H1 (cell line): ENCODE results near the gene CAMKMT. TPM values are rescaled to one million over a fixed set of nuclear protein-coding genes. Genes with fewer than 3 reads are reported as not detected.

Source experiments
- ASH2L ChIP-seq: fragments of 200-600, 300-600 bp; sonication (generic); IDR thresholded peaks from one replicate; pipeline ENCODE4 v1.7.1; 2017; ENCODE audit warnings: low read length
- CTBP2 ChIP-seq: IDR thresholded peaks from 2 replicates; pipeline ENCODE4 v1.7.0; 2011; ENCODE audit warnings: borderline replicate concordance, mild to moderate bottlenecking, moderate library complexity, mixed read lengths, low read length; ENCODE audit not compliant: insufficient read depth, insufficient read length
- HDAC6 ChIP-seq: IDR thresholded peaks from one replicate; pipeline ENCODE4 v1.7.1; 2012; ENCODE audit warnings: low read depth, mild to moderate bottlenecking, inconsistent platforms, low read length, moderate library complexity
- JUND ChIP-seq: IDR thresholded peaks from 2 replicates; pipeline ENCODE4 v1.6.1; 2011; ENCODE audit warnings: mild to moderate bottlenecking, improper control_type of control experiment, low read length
- KDM1A ChIP-seq: fragments of 200-600, 300-600 bp; sonication (generic); IDR thresholded peaks from 2 replicates; pipeline ENCODE4 v1.7.1; 2016; ENCODE audit warnings: mild to moderate bottlenecking, low read length, borderline replicate concordance
- SIN3A ChIP-seq, 2 experiments: IDR thresholded peaks in 1 of 2; conservative IDR thresholded peaks in 1 of 2; 2 replicates each; pipeline ENCODE4 v1.6.1; 2011 to 2012; ENCODE audit warnings: low read length in 2 of 2, improper control_type of control experiment in 1 of 2, low read depth in 1 of 2, mild to moderate bottlenecking in 1 of 2
- ZNF274 ChIP-seq: IDR thresholded peaks from 2 replicates; pipeline ENCODE4 v1.7.0; 2012; ENCODE audit warnings: low read length, borderline replicate concordance; ENCODE audit errors: extremely low read depth
- polyA plus RNA-seq, 7 experiments: library from polyadenylated mRNA; depleted of rRNA in 3 of 7; stranded (reverse) in 5 of 7; unstranded in 2 of 7; fragments of >200 nt in 5 of 7; fragments of 200-250 nt in 2 of 7; gene quantifications; 1 replicate in 5 of 7; 2 replicates in 1 of 7; 4 replicates in 1 of 7; pipeline versions ENCODE4 v1.2.1 to v1.2.3, GENCODE V29; 2011 to 2013; ENCODE audit warnings: missing spikeins in 2 of 7, mixed read lengths in 2 of 7
- total RNA-seq: library from RNA; stranded (reverse); fragmentation: NEBNext Ultra II Directional; extraction: Animal tissue kit (Norgen Biotek cat#: 25700); gene quantifications from 2 replicates; pipeline ENCODE4 v1.2.1, GENCODE V29; 2021
- TF ChIP-seq, protein P1 (sequence below): fragments of 300-600 bp; sonication (generic); IDR thresholded peaks from 2 replicates; pipeline ENCODE4 v1.7.1; 2012; ENCODE audit warnings: low read length, moderate library complexity, mild to moderate bottlenecking, inconsistent platforms; ENCODE audit not compliant: insufficient replicate concordance
- TF ChIP-seq, protein P2 (sequence below): IDR thresholded peaks from 2 replicates; pipeline ENCODE4 v1.6.1; 2011; ENCODE audit warnings: low read length, improper control_type of control experiment

Gene CAMKMT
- total and polyA plus RNA-seq, 2 of the 8 experiments (the other 6 are each of a cell fraction or from before 2014, with no cell fraction given): 14.7 to 22.4 TPM

DNA sequence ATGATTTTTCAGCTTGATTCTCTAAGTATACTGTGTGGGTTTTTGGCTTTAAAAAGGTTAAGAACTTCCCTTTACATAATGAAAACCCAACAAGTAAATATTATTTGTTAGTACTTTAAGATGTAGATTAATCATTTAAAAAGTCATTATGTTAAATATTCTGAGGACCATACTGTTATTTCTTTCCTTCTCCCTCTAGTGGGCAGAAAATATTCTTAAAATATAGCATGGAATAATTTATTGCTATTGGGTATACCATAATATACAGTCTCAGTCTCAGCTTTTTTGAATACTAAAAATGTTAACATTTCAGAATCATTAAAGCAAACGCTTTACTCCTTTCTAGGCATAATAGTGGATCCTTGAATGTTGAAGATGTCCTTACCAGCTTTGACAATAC lies 28.1 kb downstream of the CAMKMT start (continued):
- TF ChIP-seq, protein P1, sequence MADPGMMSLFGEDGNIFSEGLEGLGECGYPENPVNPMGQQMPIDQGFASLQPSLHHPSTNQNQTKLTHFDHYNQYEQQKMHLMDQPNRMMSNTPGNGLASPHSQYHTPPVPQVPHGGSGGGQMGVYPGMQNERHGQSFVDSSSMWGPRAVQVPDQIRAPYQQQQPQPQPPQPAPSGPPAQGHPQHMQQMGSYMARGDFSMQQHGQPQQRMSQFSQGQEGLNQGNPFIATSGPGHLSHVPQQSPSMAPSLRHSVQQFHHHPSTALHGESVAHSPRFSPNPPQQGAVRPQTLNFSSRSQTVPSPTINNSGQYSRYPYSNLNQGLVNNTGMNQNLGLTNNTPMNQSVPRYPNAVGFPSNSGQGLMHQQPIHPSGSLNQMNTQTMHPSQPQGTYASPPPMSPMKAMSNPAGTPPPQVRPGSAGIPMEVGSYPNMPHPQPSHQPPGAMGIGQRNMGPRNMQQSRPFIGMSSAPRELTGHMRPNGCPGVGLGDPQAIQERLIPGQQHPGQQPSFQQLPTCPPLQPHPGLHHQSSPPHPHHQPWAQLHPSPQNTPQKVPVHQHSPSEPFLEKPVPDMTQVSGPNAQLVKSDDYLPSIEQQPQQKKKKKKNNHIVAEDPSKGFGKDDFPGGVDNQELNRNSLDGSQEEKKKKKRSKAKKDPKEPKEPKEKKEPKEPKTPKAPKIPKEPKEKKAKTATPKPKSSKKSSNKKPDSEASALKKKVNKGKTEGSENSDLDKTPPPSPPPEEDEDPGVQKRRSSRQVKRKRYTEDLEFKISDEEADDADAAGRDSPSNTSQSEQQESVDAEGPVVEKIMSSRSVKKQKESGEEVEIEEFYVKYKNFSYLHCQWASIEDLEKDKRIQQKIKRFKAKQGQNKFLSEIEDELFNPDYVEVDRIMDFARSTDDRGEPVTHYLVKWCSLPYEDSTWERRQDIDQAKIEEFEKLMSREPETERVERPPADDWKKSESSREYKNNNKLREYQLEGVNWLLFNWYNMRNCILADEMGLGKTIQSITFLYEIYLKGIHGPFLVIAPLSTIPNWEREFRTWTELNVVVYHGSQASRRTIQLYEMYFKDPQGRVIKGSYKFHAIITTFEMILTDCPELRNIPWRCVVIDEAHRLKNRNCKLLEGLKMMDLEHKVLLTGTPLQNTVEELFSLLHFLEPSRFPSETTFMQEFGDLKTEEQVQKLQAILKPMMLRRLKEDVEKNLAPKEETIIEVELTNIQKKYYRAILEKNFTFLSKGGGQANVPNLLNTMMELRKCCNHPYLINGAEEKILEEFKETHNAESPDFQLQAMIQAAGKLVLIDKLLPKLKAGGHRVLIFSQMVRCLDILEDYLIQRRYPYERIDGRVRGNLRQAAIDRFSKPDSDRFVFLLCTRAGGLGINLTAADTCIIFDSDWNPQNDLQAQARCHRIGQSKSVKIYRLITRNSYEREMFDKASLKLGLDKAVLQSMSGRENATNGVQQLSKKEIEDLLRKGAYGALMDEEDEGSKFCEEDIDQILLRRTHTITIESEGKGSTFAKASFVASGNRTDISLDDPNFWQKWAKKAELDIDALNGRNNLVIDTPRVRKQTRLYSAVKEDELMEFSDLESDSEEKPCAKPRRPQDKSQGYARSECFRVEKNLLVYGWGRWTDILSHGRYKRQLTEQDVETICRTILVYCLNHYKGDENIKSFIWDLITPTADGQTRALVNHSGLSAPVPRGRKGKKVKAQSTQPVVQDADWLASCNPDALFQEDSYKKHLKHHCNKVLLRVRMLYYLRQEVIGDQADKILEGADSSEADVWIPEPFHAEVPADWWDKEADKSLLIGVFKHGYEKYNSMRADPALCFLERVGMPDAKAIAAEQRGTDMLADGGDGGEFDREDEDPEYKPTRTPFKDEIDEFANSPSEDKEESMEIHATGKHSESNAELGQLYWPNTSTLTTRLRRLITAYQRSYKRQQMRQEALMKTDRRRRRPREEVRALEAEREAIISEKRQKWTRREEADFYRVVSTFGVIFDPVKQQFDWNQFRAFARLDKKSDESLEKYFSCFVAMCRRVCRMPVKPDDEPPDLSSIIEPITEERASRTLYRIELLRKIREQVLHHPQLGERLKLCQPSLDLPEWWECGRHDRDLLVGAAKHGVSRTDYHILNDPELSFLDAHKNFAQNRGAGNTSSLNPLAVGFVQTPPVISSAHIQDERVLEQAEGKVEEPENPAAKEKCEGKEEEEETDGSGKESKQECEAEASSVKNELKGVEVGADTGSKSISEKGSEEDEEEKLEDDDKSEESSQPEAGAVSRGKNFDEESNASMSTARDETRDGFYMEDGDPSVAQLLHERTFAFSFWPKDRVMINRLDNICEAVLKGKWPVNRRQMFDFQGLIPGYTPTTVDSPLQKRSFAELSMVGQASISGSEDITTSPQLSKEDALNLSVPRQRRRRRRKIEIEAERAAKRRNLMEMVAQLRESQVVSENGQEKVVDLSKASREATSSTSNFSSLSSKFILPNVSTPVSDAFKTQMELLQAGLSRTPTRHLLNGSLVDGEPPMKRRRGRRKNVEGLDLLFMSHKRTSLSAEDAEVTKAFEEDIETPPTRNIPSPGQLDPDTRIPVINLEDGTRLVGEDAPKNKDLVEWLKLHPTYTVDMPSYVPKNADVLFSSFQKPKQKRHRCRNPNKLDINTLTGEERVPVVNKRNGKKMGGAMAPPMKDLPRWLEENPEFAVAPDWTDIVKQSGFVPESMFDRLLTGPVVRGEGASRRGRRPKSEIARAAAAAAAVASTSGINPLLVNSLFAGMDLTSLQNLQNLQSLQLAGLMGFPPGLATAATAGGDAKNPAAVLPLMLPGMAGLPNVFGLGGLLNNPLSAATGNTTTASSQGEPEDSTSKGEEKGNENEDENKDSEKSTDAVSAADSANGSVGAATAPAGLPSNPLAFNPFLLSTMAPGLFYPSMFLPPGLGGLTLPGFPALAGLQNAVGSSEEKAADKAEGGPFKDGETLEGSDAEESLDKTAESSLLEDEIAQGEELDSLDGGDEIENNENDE: no peak
- no peak for TF ChIP-seq JUND
- TF ChIP-seq HDAC6: no peak
- TF ChIP-seq KDM1A: no peak
- TF ChIP-seq CTBP2: no peak
- TF ChIP-seq SIN3A (conservative IDR thresholded peaks at IDR 0.05 in 1 of 2, IDR thresholded peaks at IDR 0.05 in 1 of 2; ENCODE audit: low read depth in 1 of 2, low read length in 2 of 2): no peak
- TF ChIP-seq, protein P2, sequence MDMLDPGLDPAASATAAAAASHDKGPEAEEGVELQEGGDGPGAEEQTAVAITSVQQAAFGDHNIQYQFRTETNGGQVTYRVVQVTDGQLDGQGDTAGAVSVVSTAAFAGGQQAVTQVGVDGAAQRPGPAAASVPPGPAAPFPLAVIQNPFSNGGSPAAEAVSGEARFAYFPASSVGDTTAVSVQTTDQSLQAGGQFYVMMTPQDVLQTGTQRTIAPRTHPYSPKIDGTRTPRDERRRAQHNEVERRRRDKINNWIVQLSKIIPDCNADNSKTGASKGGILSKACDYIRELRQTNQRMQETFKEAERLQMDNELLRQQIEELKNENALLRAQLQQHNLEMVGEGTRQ: no peak
- TF ChIP-seq ZNF274: no peak
- TF ChIP-seq ASH2L: no peak
- TF ChIP-seq, all 59 proteins: peak for 0
